SU-DHL-6 (cell line): Measurements from ENCODE around the gene ZRSR2.

Experiments
- H2AFZ ChIP-seq: fragments of 200-600 bp; sonication (generic); 2 replicates; pipeline ENCODE4 v1.6.1; 2014; ENCODE audit warnings: low read depth, mild to moderate bottlenecking, moderate library complexity, mixed read lengths, antibody characterized with exemption, low read length; ENCODE audit not compliant: severe bottlenecking
- H3F3A ChIP-seq: fragments of 200-600 bp; shearing (Covaris generic); 2 replicates; pipeline ENCODE4 v1.6.0; 2016; ENCODE audit warnings: antibody characterized with exemption, mild to moderate bottlenecking; ENCODE audit not compliant: insufficient read depth
- H3K27ac ChIP-seq: fragments of 200-600 bp; sonication (generic); 2 replicates; pipeline ENCODE4 v1.5.1; 2016; ENCODE audit warnings: low read depth, mild to moderate bottlenecking, low read length, moderate library complexity, mixed read lengths
- H3K27me3 ChIP-seq: fragments of 200-600 bp; sonication (generic), shearing (Covaris generic); 2 replicates; pipeline ENCODE4 v1.6.0; 2014; ENCODE audit warnings: mild to moderate bottlenecking, low read length
- H3K36me3 ChIP-seq: fragments of 200-600 bp; sonication (generic); 2 replicates; pipeline ENCODE4 v1.6.1; 2014; ENCODE audit warnings: mild to moderate bottlenecking, low read length, mixed read lengths
- H3K4me2 ChIP-seq: fragments of 300-600, 200-600 bp; shearing (Covaris generic), sonication (generic); 2 replicates; pipeline ENCODE4 v1.6.0; 2014; ENCODE audit warnings: low read length, low read depth, mild to moderate bottlenecking; ENCODE audit not compliant: poor library complexity, severe bottlenecking
- H3K4me3 ChIP-seq: fragments of 200-600 bp; sonication (generic); 2 replicates; pipeline ENCODE4 v1.5.1; 2014; ENCODE audit warnings: antibody characterized with exemption, low read length, mild to moderate bottlenecking, mixed read lengths; ENCODE audit not compliant: insufficient read depth, poor library complexity, severe bottlenecking
- H3K79me2 ChIP-seq: fragments of 200-600 bp; sonication (generic); 2 replicates; pipeline ENCODE4 v1.6.1; 2014; ENCODE audit warnings: mild to moderate bottlenecking, low read length, moderate library complexity; ENCODE audit not compliant: insufficient read depth
- H3K9ac ChIP-seq: fragments of 200-600 bp; sonication (generic); 2 replicates; pipeline ENCODE4 v1.7.0; 2014; ENCODE audit warnings: mild to moderate bottlenecking, low read length
- H3K9me2 ChIP-seq: fragments of 200-600 bp; sonication (generic); replicated peaks from 2 replicates; pipeline ENCODE4 v1.6.1; 2014; ENCODE audit warnings: low read length; ENCODE audit not compliant: insufficient read depth
- H3K9me3 ChIP-seq: fragments of 200-600 bp; sonication (generic); 2 replicates; pipeline ENCODE4 v1.6.1; 2014; ENCODE audit warnings: low read length, mixed read lengths; ENCODE audit not compliant: insufficient read depth
- H4K20me1 ChIP-seq: fragments of 200-600 bp; sonication (generic); 2 replicates; pipeline ENCODE4 v1.6.1; 2014; ENCODE audit warnings: low read depth, mild to moderate bottlenecking, antibody characterized with exemption, low read length, moderate library complexity, mixed read lengths
- CTCF ChIP-seq: fragments of 200-600 bp; sonication (generic); IDR thresholded peaks from one replicate; pipeline ENCODE4 v1.5.1; 2017; ENCODE audit warnings: antibody characterized with exemption, mild to moderate bottlenecking, low read length, moderate library complexity; ENCODE audit not compliant: insufficient read depth, poor library complexity, severe bottlenecking
- EZH2phosphoT487 ChIP-seq: fragments of 200-600 bp; sonication (generic), shearing (Covaris generic); conservative IDR thresholded peaks from 2 replicates; pipeline ENCODE4 v1.6.1; 2018; ENCODE audit warnings: mild to moderate bottlenecking, antibody characterized with exemption, low read length, moderate library complexity, mixed read lengths

Gene ZRSR2

GRCh38 chrX:15815779-15816437 is 25.6 kb downstream of the ZRSR2 start:
- TF ChIP-seq EZH2phosphoT487 (no peak), CTCF (no peak)
- no peaks in the 10 kb centered on the region for H3K9me2 ChIP-seq
- no peaks in the 10 kb centered on the region for H4K20me1 ChIP-seq
- no peaks in the 10 kb centered on the region for H3F3A ChIP-seq
- H3K36me3 ChIP-seq: peaks cover 10% of the 10 kb centered on the region; the same call in 1 of the 2 replicates
- no peak overlapping the region for H3K4me3 ChIP-seq
- H2AFZ ChIP-seq: no peak overlapping the region
- no peak overlapping the region for H3K9ac ChIP-seq
- H3K27me3 ChIP-seq: no peaks in the 10 kb centered on the region
- no peak overlapping the region for H3K4me2 ChIP-seq
- no peak overlapping the region for H3K27ac ChIP-seq
- H3K79me2 ChIP-seq: no peaks in the 10 kb centered on the region
- H3K9me3 ChIP-seq: no peaks in the 10 kb centered on the region

GRCh38 chrX:15816438-15816809 is 26.1 kb downstream of the ZRSR2 start:
- no peaks in the 10 kb centered on the region for H3F3A ChIP-seq
- H3K27ac ChIP-seq: no peak overlapping the region
- H3K4me3 ChIP-seq: no peak overlapping the region
- H3K9me2 ChIP-seq: no peaks in the 10 kb centered on the region
- H3K79me2 ChIP-seq: no peaks in the 10 kb centered on the region
- no peak overlapping the region for H3K9ac ChIP-seq
- no peaks in the 10 kb centered on the region for H4K20me1 ChIP-seq
- H3K27me3 ChIP-seq: no peaks in the 10 kb centered on the region
- no peak for TF ChIP-seq EZH2phosphoT487
- TF ChIP-seq CTCF: no peak
- no peak overlapping the region for H3K4me2 ChIP-seq
- peaks cover 10% of the 10 kb centered on the region; the same call in 1 of the 2 replicates for H3K36me3 ChIP-seq
- no peaks in the 10 kb centered on the region for H3K9me3 ChIP-seq
- H2AFZ ChIP-seq: no peak overlapping the region

GRCh38 chrX:15816886-15817285 is 26.6 kb downstream of the ZRSR2 start:
- H3K4me3 ChIP-seq: no peak overlapping the region
- H3K79me2 ChIP-seq: no peaks in the 10 kb centered on the region
- no peaks in the 10 kb centered on the region for H4K20me1 ChIP-seq
- no peak overlapping the region for H3K27ac ChIP-seq
- H3K4me2 ChIP-seq: no peak overlapping the region
- no peak overlapping the region for H3K9ac ChIP-seq
- H3K9me3 ChIP-seq: no peaks in the 10 kb centered on the region
- no peaks in the 10 kb centered on the region for H3K9me2 ChIP-seq
- peaks cover 10% of the 10 kb centered on the region; the same call in 1 of the 2 replicates for H3K36me3 ChIP-seq
- no peak overlapping the region for H2AFZ ChIP-seq
- H3K27me3 ChIP-seq: no peaks in the 10 kb centered on the region
- no peak for TF ChIP-seq EZH2phosphoT487
- no peak for TF ChIP-seq CTCF
- H3F3A ChIP-seq: no peaks in the 10 kb centered on the region
